ENCODE data around the gene LRCOL1. TPM values are rescaled to one million over a fixed set of nuclear protein-coding genes. Genes with fewer than 3 reads are reported as not detected.

The LRCOL1 gene
- not detected in 5 replicates for total RNA-seq (2022; extraction: Qiagen RNA extraction)

GRCh38 chr12:132610051-132610759 is at the start of gene LRCOL1:
TSS of gene LRCOL1 (minus strand) at chr12:132610582. CDS start at chr12:132606251, 4,331 bp downstream.

DNA sequence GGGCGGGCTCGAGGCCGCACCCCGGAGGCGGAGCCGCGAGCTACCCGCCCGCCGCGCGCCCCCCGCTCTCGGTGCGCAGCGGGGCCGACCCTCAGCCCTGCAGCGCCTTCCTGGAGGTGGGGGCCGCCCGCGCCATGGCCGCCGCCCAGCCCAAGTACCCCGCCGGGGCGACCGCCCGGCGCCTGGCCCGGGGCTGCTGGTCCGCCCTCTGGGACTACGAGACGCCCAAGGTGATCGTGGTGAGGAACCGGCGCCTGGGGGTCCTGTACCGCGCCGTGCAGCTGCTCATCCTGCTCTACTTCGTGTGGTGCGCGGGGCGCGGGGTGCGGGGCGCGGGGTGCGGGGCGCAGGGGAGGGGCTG is 8.3 kb upstream of the LRCOL1 start, which contains the start of gene P2RX2:
Gene P2RX2, plus strand, starts transcription at position 94 of the 361 bp plus-strand sequence. Its CDS starts 41 bp downstream, at position 135.

Other genes with a start within 250 kb of the LRCOL1 start
- gene FBRSL1, start 120.4 kb downstream of the LRCOL1 start, total RNA-seq (2022; extraction: Qiagen RNA extraction), result 70.8 to 104 TPM (median 90.5 TPM) in 5 replicates
- not detected in 5 replicates for gene P2RX2, start 8.2 kb upstream of the LRCOL1 start, total RNA-seq (2022; extraction: Qiagen RNA extraction)
- gene POLE, start 76.8 kb upstream of the LRCOL1 start, total RNA-seq (2022; extraction: Qiagen RNA extraction), result 44.7 to 53.5 TPM (median 51.4 TPM) in 5 replicates
- 20.6 to 33.5 TPM (median 31.9 TPM) in 5 replicates for gene PXMP2, start 77.0 kb upstream of the LRCOL1 start, total RNA-seq (2022; extraction: Qiagen RNA extraction)
- 40.9 to 57.4 TPM (median 56.6 TPM) in 5 replicates for gene PGAM5, start 100.3 kb upstream of the LRCOL1 start, total RNA-seq (2022; extraction: Qiagen RNA extraction)
- gene ANKLE2, start 151.2 kb upstream of the LRCOL1 start, total RNA-seq (2022; extraction: Qiagen RNA extraction), result 67.9 to 82.6 TPM (median 78.2 TPM) in 5 replicates
- gene GOLGA3, start 218.3 kb upstream of the LRCOL1 start, total RNA-seq (2022; extraction: Qiagen RNA extraction), result 18.3 to 22.4 TPM (median 21.2 TPM) in 5 replicates